Central memory CD8-positive, alpha-beta T cell (primary cell): ENCODE data around the gene IGFBP1.

Experiments
- ATAC-seq: fragments of 150-1000 bp; cut with Tn5 transposase; replicated peaks from 2 replicates; pipeline ENCODE4 v1.10.0; 2022; ENCODE audit warnings: mild to moderate bottlenecking, moderate FRiP score, moderate number of reproducible peaks; ENCODE audit not compliant: poor library complexity, severe bottlenecking; ENCODE audit errors: extremely low read depth
- DNase-seq, 2 donors: peaks; one replicate each; pipeline ENCODE4 v3.0.0; 2021; ENCODE audit warnings: low spot score in 2 of 2
- H3K27ac Mint-ChIP-seq: one replicate; pipeline ENCODE4 v1.8.0; 2022; ENCODE audit warnings: low read depth, mild to moderate bottlenecking, moderate library complexity, mixed read lengths
- H3K27me3 Mint-ChIP-seq: one replicate; pipeline ENCODE4 v1.8.0; 2022; ENCODE audit warnings: mixed read lengths
- H3K36me3 Mint-ChIP-seq: one replicate; pipeline ENCODE4 v1.8.0; 2022; ENCODE audit warnings: mild to moderate bottlenecking, moderate library complexity, mixed read lengths; ENCODE audit not compliant: insufficient read depth
- H3K4me1 Mint-ChIP-seq: one replicate; pipeline ENCODE4 v1.8.0; 2022; ENCODE audit warnings: mixed read lengths
- H3K4me3 Mint-ChIP-seq: one replicate; pipeline ENCODE4 v1.8.0; 2022; ENCODE audit warnings: mild to moderate bottlenecking, moderate library complexity, mixed read lengths
- H3K9me3 Mint-ChIP-seq: one replicate; pipeline ENCODE4 v1.8.0; 2022; ENCODE audit warnings: mixed read lengths

The IGFBP1 gene

DNA sequence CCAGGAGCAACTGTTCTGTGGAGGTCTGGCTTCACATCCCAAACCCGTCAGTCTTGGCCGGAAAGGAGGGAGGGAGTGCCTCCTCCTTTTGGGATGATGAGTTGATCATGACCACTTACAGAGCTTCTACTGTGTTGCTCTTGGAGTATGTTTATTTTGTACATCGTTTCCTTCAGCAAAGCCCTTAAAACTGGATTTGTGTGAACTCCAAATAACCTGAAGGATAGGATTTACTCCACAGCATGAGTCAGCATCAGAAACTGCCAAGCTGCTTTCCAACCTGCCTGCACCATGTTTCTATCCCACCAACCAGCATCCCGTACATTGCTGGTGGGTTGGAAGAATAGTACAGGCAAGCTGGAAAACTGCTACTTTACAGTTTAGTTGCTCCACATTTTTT, 18.9 kb upstream of the IGFBP1 start:
- ATAC-seq (no peak), DNase-seq (no peak)
- Mint-ChIP-seq H3K4me3 (no peak overlapping the region), H3K36me3 (no peaks in the 10 kb centered on the region), H3K27ac (no peak overlapping the region), H3K27me3 (peaks cover 44% of the 10 kb centered on the region), H3K4me1 (no peaks in the 10 kb centered on the region), H3K9me3 (no peaks in the 10 kb centered on the region)

DNA sequence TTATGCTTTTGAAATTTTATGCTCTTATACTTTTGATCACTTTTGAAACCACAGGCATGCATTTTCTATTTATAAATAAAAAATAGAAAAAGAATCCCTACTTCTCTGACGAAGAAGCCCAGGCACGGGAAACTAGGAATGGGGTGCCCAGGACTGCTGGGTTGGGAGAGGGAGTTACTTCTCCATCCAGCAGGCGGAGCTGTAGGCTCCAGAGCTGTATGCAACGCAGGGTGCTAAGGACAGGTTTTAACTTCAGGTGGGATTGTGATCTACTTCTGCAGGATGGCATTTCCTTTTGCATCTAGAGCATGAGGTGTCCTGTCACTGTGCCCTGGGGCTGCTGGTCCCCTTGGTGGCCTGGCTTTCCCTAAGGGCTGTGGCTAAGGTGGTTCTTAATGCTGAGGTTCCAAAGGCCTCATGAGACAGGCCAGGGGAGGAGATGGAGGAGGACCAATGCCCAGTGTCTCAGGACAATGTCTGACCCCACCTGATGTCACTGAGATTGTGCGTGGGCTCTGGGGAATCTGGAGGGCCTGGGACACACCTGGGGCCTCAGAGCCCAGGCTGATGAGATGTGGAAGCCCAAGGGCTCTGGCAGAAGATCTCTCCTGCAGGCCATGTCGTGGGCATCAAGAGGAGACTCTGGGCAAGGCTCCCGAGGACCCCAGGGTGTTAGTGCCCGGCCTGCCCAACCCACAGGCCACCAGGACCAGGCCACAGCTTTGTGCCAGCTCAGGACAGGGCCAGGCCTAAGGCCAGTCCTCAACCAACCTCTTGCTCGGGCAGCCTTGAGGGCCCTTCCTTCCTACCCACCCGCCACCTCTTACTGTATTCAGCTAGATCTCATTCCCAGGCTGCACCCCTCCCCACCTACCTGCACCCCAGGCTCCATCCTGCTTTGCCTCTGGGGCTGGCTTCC, 15.9 kb upstream of the IGFBP1 start:
- Mint-ChIP-seq H3K4me1 (no peaks in the 10 kb centered on the region), H3K27ac (no peak overlapping the region), H3K27me3 (peaks cover 30% of the 10 kb centered on the region), H3K9me3 (no peaks in the 10 kb centered on the region), H3K4me3 (no peak overlapping the region), H3K36me3 (no peaks in the 10 kb centered on the region)
- DNase-seq: no peak
- ATAC-seq: no peak

DNA sequence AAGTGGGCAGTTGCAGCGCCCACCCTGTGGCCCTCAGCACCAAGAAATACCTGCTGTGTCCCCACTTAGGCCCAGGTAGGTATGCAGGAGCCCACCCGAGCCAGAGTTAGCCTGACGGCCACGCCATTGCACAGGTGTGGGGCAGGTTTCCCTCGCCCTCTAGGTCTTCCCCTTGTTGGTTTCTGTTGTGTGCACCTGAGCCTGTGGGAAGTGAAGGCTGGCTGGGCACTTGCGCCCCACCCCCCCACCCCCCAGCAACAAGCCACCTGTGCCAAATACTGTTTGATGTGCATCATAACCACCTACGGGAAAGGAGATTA, 15.3 kb upstream of the IGFBP1 start, which contains the start of gene CCDC201:
CCDC201 (minus strand) TSS at position 48 of the 320 bp plus-strand sequence. CDS start 75 bp downstream, outside the sequence.
- H3K9me3 Mint-ChIP-seq: no peaks in the 10 kb centered on the region
- no peaks in the 10 kb centered on the region for H3K4me1 Mint-ChIP-seq
- peaks cover 23% of the 10 kb centered on the region for H3K27me3 Mint-ChIP-seq
- no peak for DNase-seq
- no peak within 1 kb of the TSS for H3K4me3 Mint-ChIP-seq
- no peak for ATAC-seq
- H3K36me3 Mint-ChIP-seq: no peaks in the 10 kb centered on the region
- no peak within 1 kb of the TSS for H3K27ac Mint-ChIP-seq

DNA sequence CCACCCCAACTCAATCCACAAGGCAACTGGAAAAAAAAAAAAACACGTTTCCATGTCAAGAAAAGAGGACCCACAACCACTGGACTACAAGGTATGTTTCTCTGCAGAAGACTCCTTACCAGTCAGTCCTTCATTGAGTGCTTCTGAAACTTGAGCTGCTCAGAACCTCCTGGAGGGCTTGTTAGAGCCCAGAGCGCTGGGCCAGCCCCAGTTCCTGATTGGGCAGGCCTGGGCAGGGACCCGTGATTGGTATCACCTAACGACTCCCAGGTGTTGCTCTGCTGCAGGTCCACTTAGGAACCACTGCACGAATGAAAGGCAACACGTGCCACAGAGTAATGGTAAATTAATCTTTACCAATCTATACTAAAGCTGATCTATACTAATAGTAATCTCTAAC, 14.9 kb upstream of the IGFBP1 start:
- no peak for DNase-seq
- Mint-ChIP-seq H3K36me3 (no peaks in the 10 kb centered on the region), H3K27ac (no peak overlapping the region), H3K4me1 (no peaks in the 10 kb centered on the region), H3K9me3 (no peaks in the 10 kb centered on the region), H3K4me3 (no peak overlapping the region), H3K27me3 (peaks cover 20% of the 10 kb centered on the region)
- no peak for ATAC-seq

DNA sequence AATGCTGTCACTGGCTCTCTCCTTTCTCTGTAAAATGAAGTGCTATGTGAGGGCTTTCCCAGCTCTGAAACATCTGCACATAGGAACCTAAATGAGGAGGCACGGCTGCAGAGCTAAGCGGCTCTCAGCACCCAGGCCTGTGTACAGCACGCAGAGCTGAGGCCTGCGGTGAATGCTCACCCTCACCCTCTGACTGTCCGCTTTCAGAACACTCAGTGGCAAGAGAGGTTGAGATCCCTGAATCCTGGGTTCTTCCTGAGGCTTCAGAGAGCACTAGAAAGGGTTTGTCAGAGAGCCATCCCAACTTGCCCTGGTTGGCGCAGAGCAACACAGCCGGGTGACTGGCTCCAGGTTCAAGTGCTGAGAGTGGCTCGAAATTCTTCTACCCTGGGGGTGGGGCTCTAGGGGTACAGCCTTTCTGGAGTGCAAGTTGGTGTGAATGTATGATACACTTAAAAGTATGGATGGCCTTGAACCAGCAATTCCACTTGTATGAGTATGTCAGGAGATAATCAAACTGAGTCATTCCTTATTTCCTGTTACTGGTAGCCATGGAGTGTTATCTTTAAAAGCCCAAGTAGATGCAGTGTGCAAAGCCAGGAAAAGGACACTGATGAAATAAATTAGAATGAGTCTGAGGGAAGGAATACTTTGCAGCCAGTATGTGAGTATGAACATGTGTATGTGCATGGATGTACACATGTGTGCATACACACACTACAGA, 13.7 kb upstream of the IGFBP1 start:
- peaks cover 11% of the 10 kb centered on the region for H3K27me3 Mint-ChIP-seq
- no peaks in the 10 kb centered on the region for H3K36me3 Mint-ChIP-seq
- ATAC-seq (no peak), DNase-seq (no peak)
- H3K27ac Mint-ChIP-seq: no peak overlapping the region
- no peak overlapping the region for H3K4me3 Mint-ChIP-seq
- no peaks in the 10 kb centered on the region for H3K4me1 Mint-ChIP-seq
- H3K9me3 Mint-ChIP-seq: no peaks in the 10 kb centered on the region

DNA sequence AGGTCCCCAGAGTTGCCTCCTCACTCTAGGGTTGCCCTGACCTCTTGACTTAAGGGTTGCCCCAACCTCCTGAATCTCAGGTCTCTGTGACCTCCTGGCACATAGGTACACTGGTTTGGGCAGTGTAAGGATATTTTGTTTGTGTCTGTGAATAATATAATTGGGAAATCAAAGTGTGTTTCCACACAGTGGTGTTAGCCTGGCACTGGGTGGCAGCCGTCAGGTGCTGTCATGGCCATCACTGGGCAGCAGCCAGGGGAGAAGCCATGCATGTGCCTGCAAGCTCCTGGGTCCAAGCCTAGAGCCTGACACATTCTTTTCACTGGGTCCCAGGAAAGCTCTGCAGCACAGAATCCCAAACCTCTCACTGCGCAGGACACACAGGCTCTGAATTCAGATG, 11.8 kb upstream of the IGFBP1 start:
- no peak overlapping the region for H3K27ac Mint-ChIP-seq
- DNase-seq (no peak), ATAC-seq (no peak)
- H3K36me3 Mint-ChIP-seq: no peaks in the 10 kb centered on the region
- no peaks in the 10 kb centered on the region for H3K27me3 Mint-ChIP-seq
- no peaks in the 10 kb centered on the region for H3K9me3 Mint-ChIP-seq
- no peak overlapping the region for H3K4me3 Mint-ChIP-seq
- no peaks in the 10 kb centered on the region for H3K4me1 Mint-ChIP-seq

DNA sequence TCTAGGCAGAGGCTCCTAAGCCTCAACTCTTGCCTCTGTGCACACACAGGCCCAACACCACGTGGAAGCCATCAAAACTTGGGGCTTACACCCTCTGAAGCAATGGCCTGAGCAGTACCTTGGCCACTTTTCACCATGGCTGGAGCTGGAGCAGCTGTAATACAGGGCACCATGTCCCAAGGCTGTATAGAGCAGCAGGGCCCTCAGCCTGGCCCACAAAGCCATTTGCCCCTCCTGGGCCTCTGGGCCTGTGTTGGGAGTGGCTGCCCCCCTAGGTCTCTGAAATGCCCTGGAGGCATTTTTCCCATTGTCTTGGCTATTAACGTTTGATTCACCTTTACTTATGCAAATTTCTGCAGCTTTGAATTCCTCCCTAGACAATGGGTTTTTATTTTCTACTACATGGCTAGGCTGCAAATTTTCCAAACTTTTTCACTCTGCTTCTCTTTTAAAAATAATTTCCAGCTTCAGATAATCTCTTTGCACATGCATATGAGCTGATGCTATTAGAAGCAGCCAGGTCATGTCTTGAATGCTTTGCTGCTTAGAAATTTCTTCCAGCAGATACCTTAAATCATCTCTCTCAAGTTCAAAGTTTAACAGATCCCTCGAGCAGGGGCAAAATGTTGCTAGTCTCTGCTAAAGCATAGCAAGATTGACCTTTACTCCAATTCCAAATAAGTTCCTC, 9.7 kb upstream of the IGFBP1 start:
- Mint-ChIP-seq H3K27ac (no peak overlapping the region), H3K36me3 (no peaks in the 10 kb centered on the region), H3K4me1 (no peaks in the 10 kb centered on the region), H3K9me3 (no peaks in the 10 kb centered on the region), H3K27me3 (peaks cover 2% of the 10 kb centered on the region), H3K4me3 (no peak overlapping the region)
- no peak for ATAC-seq
- no peak for DNase-seq

DNA sequence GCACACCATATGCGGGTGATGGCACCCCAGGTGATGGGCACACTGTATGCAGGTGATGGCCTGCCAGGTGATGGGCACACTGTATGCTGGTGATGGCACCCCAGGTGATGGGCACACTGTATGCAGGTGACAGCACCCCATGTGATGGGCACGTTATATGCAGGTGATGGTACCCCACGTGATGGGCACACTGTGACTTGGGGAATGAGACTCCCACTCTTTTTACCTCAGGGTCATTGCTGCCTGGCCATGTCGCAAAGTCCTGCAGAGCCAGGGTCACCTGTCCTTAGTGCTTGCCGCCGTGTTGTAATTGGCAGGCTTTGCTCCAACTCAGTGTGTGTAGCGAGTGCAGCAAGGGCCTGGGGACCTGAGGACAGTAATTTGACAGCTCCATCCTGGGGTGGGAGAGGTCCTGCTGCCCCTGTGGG, 7.8 kb upstream of the IGFBP1 start:
- H3K9me3 Mint-ChIP-seq: no peaks in the 10 kb centered on the region
- no peaks in the 10 kb centered on the region for H3K4me1 Mint-ChIP-seq
- ATAC-seq (no peak), DNase-seq (no peak)
- peaks cover 2% of the 10 kb centered on the region for H3K36me3 Mint-ChIP-seq
- peaks cover 21% of the 10 kb centered on the region for H3K27me3 Mint-ChIP-seq
- no peak overlapping the region for H3K4me3 Mint-ChIP-seq
- H3K27ac Mint-ChIP-seq: no peak overlapping the region

DNA sequence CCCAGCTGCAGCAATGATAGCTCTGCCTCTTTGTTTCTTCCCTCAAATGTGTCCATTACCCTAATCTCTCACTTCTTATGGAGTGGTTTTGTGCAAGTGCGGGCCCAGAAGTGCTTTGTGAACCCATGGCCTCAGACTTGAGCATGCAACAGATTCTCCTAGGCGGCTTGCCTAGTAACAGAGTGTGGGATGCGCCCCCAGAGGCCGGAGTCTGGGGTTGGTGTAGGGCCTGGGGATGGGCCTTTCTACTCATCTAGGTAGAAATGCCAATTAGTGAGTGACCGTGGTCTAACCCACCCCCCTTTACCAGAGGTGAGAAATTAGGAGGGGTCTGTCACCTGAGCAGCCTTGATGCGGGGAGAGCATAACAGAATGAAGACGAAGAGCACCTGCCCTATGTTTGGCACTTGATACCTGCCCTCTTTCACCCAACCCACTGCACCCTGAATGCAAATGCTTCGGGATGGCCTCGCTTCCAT, 7.0 kb upstream of the IGFBP1 start:
- Mint-ChIP-seq H3K4me3 (no peak overlapping the region), H3K36me3 (peaks cover 2% of the 10 kb centered on the region), H3K27me3 (peaks cover 29% of the 10 kb centered on the region), H3K4me1 (no peaks in the 10 kb centered on the region), H3K27ac (no peak overlapping the region), H3K9me3 (no peaks in the 10 kb centered on the region)
- no peak for DNase-seq
- ATAC-seq: no peak

DNA sequence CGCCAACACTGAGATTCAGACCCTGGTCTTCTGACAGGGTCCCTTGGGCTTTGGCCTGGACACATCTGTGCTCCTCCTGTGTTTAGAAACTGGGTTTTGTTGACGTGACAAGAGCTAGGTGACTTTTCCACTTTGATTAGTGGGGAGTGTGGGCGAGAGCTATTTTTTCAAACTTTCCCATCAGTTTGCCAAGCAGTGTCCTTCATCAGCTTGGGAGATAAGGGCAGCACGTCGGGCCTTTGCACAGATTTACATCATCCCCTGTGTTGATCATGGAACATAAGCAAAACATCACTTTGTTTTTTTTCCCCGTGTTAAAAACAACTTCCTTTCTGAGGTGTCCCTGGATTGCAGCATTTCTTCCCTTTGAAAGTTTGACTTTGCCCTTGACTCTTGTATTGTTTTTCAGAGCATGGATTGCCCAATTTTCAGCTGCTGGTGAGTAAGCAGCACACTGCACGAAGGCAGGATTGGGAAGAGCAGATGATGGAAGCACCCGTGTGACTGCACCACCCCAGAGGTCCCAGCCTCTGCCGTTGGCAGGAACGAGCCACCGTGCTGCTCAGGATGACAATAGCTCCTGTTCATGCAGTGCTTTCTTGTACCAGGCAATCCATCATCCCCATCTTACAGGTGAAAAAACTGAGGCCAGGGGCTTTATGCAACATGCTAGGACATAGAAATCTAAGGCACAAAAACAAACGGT, 6.4 kb upstream of the IGFBP1 start:
- no peaks in the 10 kb centered on the region for H3K9me3 Mint-ChIP-seq
- no peak for DNase-seq
- no peaks in the 10 kb centered on the region for H3K4me1 Mint-ChIP-seq
- H3K27me3 Mint-ChIP-seq: peaks cover 35% of the 10 kb centered on the region
- H3K27ac Mint-ChIP-seq: no peak overlapping the region
- peaks cover 2% of the 10 kb centered on the region for H3K36me3 Mint-ChIP-seq
- no peak for ATAC-seq
- no peak overlapping the region for H3K4me3 Mint-ChIP-seq

DNA sequence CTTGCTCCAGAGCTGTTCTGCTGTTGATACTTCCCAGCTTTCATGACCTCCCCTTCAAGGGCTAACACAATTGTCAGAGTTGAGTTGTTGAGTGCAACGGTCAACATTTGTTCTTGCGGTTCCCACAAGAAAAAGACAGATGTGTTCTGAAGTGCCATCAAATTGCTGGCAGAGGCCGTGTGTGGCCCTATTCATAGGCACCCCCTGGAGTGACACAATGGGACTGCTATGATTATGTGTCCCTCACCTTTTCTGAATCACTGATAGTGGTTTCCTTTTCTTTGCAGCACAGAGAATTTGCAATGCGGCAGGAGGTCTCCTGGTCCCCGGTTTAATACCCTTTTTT, 5.8 kb upstream of the IGFBP1 start:
- ATAC-seq (no peak), DNase-seq (no peak)
- Mint-ChIP-seq H3K27ac (no peak overlapping the region), H3K27me3 (peaks cover 41% of the 10 kb centered on the region), H3K4me1 (no peaks in the 10 kb centered on the region), H3K36me3 (peaks cover 2% of the 10 kb centered on the region), H3K9me3 (no peaks in the 10 kb centered on the region), H3K4me3 (no peak overlapping the region)

DNA sequence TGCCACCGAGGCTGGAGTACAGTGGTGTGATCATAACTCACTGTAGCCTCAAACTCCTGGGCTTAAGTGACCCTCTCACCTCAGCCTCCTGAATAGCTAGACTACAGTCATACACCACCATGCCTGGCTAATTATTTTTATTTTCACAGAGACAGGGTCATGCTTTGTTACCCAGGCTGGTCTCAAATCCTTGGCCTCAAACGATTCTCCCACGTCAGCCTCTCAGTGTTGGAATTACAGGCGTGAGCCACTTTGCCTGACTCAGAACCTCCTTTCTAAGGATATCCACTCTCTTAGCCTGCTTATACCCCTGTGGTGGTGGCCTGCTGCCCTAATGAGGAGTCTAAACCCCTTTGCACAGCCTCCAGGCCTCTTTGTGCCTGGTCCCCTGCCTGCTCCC, 4.2 kb upstream of the IGFBP1 start:
- Mint-ChIP-seq H3K27me3 (peaks cover 49% of the 10 kb centered on the region), H3K4me3 (no peak overlapping the region), H3K36me3 (peaks cover 2% of the 10 kb centered on the region), H3K9me3 (no peaks in the 10 kb centered on the region), H3K27ac (no peak overlapping the region), H3K4me1 (no peaks in the 10 kb centered on the region)
- ATAC-seq (no peak), DNase-seq (no peak)
